ENCODE measurements around the gene ADAMTS6.

The ADAMTS6 gene

DNA sequence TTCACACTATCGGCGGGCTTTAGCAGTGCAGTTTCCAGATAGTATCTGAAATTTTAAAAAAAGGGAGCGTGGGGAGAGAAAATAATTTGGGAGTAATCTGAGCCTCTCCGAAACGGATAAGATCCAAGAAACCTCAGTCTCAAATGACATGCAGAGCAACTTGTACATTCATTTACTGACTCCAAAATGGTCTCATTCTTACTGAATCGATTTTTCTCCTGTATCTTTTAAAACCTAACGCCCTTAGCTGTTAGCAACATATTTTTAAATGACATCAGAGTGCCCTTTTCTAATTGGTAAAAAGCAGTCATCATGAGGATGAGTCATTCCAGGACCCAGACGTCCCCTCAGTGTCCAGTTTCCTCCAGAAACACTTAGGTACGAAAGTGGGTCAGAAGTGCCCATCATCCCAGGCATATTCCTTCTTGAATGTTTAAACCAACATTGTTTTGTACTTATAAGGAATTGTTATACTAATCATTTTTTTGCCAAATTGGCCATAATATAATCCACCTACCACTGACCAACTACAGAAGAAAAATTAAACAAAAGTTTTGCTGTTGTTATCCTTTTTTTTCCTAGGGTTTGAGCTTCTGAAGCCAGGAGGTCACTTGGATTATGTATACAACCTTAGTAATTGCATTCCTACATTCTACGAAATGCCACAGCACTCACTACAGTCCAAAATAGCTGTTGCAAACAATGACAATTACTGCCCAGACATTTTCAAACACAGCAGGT is 354.4 kb downstream of the ADAMTS6 start:
- H2BK120ac ChIP-seq (ENCODE audit: low read depth, low read length), result no peak overlapping the region
- H4K8ac ChIP-seq (ENCODE audit: low read length), result no peak overlapping the region
- 66% methylated on average over 8 of the region's 10 CpGs for WGBS
- no peak overlapping the region for H2BK15ac ChIP-seq (ENCODE audit: low read depth, poor library complexity, severe bottlenecking)
- no peaks in the 10 kb centered on the region for H3K9me3 ChIP-seq (ENCODE audit: control insufficient read depth, low read length)
- H3K4me3 ChIP-seq (ENCODE audit: insufficient read depth in 1 of 2, low read depth in 1 of 2, low read length in 2 of 2), result no peak overlapping the region
- H3K36me3 ChIP-seq (ENCODE audit: control insufficient read depth in 1 of 2, insufficient read depth in 2 of 2, low read depth in 1 of 2, low read length in 2 of 2), result no peaks in the 10 kb centered on the region
- H3K27ac ChIP-seq (ENCODE audit: low read length, poor library complexity, severe bottlenecking), result peak overlapping the region; percentile 35
- H3K4ac ChIP-seq (ENCODE audit: low read depth in 1 of 2, low read length in 2 of 2), result no peak overlapping the region
- no peak overlapping the region for H2BK12ac ChIP-seq (ENCODE audit: low read length in 2 of 2)
- H3K18ac ChIP-seq (ENCODE audit: low read depth in 1 of 2, low read length in 2 of 2), result no peak overlapping the region
- peak; percentile 82 for DNase-seq
- H3K14ac ChIP-seq (ENCODE audit: low read length in 2 of 2), result no peak overlapping the region
- H3K23ac ChIP-seq (ENCODE audit: low read length in 2 of 2), result no peak overlapping the region
- no peak overlapping the region for H3K4me2 ChIP-seq (ENCODE audit: low read length, poor library complexity, severe bottlenecking)
- H3K27me3 ChIP-seq (ENCODE audit: control insufficient read depth in 1 of 2, insufficient read depth in 1 of 2, low read length in 2 of 2), result no peaks in the 10 kb centered on the region
- H2AK5ac ChIP-seq (ENCODE audit: low read length, severe bottlenecking), result no peak overlapping the region
- no peak overlapping the region for H2AFZ ChIP-seq (ENCODE audit: low read depth, low read length)
- H2BK5ac ChIP-seq (ENCODE audit: low read depth, low read length, poor library complexity, severe bottlenecking), result no peak overlapping the region
- peaks cover 2% of the 10 kb centered on the region for H3K4me1 ChIP-seq (ENCODE audit: control insufficient read depth, insufficient read depth, low read depth, low read length)
- no peaks in the 10 kb centered on the region for H3K79me1 ChIP-seq (replicated peaks; ENCODE audit: low read length, poor library complexity, severe bottlenecking)
- H3K9ac ChIP-seq (ENCODE audit: low read length), result peak overlapping the region; percentile 35
- H4K91ac ChIP-seq (ENCODE audit: low read length), result no peak overlapping the region

DNA sequence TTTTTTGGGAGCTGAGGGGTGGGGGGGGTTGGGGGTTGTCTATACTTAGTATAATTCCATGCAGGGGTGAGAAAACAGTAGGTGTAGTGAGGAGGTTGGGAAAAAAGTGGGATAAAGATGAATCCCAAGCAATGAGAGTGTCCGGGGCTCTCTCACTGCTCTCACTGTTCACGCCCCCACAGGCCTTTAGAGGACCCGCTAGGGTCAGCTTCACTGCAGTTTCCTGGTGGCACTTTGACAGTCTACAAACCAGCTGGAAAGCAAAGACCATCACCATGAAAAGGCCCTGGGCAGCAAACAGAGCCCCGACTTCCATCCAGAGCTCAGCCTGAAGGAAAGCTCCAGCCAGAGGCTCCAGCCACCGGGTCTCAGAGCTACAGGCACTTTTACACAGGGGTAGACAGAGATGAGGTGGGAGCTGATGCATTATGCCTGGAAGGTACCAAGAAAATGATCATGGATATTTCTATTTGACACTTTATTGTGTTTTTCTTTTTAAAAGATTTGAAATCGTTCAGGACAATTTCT is 355.1 kb downstream of the ADAMTS6 start:
- peaks cover 2% of the 10 kb centered on the region for H3K4me1 ChIP-seq (ENCODE audit: control insufficient read depth, insufficient read depth, low read depth, low read length)
- peak overlapping the region in 1 of 2 experiments; percentile 84 for H2BK12ac ChIP-seq (ENCODE audit: low read length in 2 of 2)
- H2BK15ac ChIP-seq (ENCODE audit: low read depth, poor library complexity, severe bottlenecking), result peak overlapping the region; percentile 26
- H3K9ac ChIP-seq (ENCODE audit: low read length), result peak overlapping the region; percentile 35
- H2AFZ ChIP-seq (ENCODE audit: low read depth, low read length), result no peak overlapping the region
- H2AK5ac ChIP-seq (ENCODE audit: low read length, severe bottlenecking), result no peak overlapping the region
- no peaks in the 10 kb centered on the region for H3K79me1 ChIP-seq (replicated peaks; ENCODE audit: low read length, poor library complexity, severe bottlenecking)
- H3K14ac ChIP-seq (ENCODE audit: low read length in 2 of 2), result no peak overlapping the region
- no peaks in the 10 kb centered on the region for H3K27me3 ChIP-seq (ENCODE audit: control insufficient read depth in 1 of 2, insufficient read depth in 1 of 2, low read length in 2 of 2)
- no peaks in the 10 kb centered on the region for H3K9me3 ChIP-seq (ENCODE audit: control insufficient read depth, low read length)
- H4K91ac ChIP-seq (ENCODE audit: low read length), result peak overlapping the region; percentile 61
- 95% methylated on average over 5 of the region's 6 CpGs for WGBS
- no peak overlapping the region for H3K27ac ChIP-seq (ENCODE audit: low read length, poor library complexity, severe bottlenecking)
- no peak overlapping the region for H3K4ac ChIP-seq (ENCODE audit: low read depth in 1 of 2, low read length in 2 of 2)
- H3K23ac ChIP-seq (ENCODE audit: low read length in 2 of 2), result no peak overlapping the region
- peak overlapping the region; percentile 27 for H2BK120ac ChIP-seq (ENCODE audit: low read depth, low read length)
- no peak overlapping the region for H2BK5ac ChIP-seq (ENCODE audit: low read depth, low read length, poor library complexity, severe bottlenecking)
- H4K8ac ChIP-seq (ENCODE audit: low read length), result no peak overlapping the region
- peak overlapping the region in 1 of 2 experiments; percentile 5 for H3K18ac ChIP-seq (ENCODE audit: low read depth in 1 of 2, low read length in 2 of 2)
- H3K36me3 ChIP-seq (ENCODE audit: control insufficient read depth in 1 of 2, insufficient read depth in 2 of 2, low read depth in 1 of 2, low read length in 2 of 2), result no peaks in the 10 kb centered on the region
- no peak overlapping the region for H3K4me2 ChIP-seq (ENCODE audit: low read length, poor library complexity, severe bottlenecking)
- no peak overlapping the region for H3K4me3 ChIP-seq (ENCODE audit: insufficient read depth in 1 of 2, low read depth in 1 of 2, low read length in 2 of 2)
- DNase-seq, result no peak

GRCh38 chr5:65125591-65126541 is 355.9 kb downstream of the ADAMTS6 start:
- Histone ChIP-seq H3K9ac (ENCODE audit: low read length) (no peak overlapping the region), H2AK5ac (ENCODE audit: low read length, severe bottlenecking) (no peak overlapping the region), H3K4me2 (ENCODE audit: low read length, poor library complexity, severe bottlenecking) (no peak overlapping the region), H4K91ac (ENCODE audit: low read length) (peak overlapping the region; percentile 72), H2BK5ac (ENCODE audit: low read depth, low read length, poor library complexity, severe bottlenecking) (no peak overlapping the region), H2BK15ac (ENCODE audit: low read depth, poor library complexity, severe bottlenecking) (peak overlapping the region; percentile 35), H3K18ac (ENCODE audit: low read depth in 1 of 2, low read length in 2 of 2) (peak overlapping the region; percentile 28 to 51), H3K4ac (ENCODE audit: low read depth in 1 of 2, low read length in 2 of 2) (no peak overlapping the region), H3K9me3 (ENCODE audit: control insufficient read depth, low read length) (no peaks in the 10 kb centered on the region), H3K4me3 (ENCODE audit: insufficient read depth in 1 of 2, low read depth in 1 of 2, low read length in 2 of 2) (no peak overlapping the region), H3K4me1 (ENCODE audit: control insufficient read depth, insufficient read depth, low read depth, low read length) (peaks cover 2% of the 10 kb centered on the region), H2BK12ac (ENCODE audit: low read length in 2 of 2) (peak overlapping the region; percentile 33 to 88), H3K79me1 (replicated peaks; ENCODE audit: low read length, poor library complexity, severe bottlenecking) (no peaks in the 10 kb centered on the region), H3K36me3 (ENCODE audit: control insufficient read depth in 1 of 2, insufficient read depth in 2 of 2, low read depth in 1 of 2, low read length in 2 of 2) (no peaks in the 10 kb centered on the region), H3K27me3 (ENCODE audit: control insufficient read depth in 1 of 2, insufficient read depth in 1 of 2, low read length in 2 of 2) (no peaks in the 10 kb centered on the region), H3K23ac (ENCODE audit: low read length in 2 of 2) (no peak overlapping the region), H4K8ac (ENCODE audit: low read length) (peak overlapping the region; percentile 89), H3K27ac (ENCODE audit: low read length, poor library complexity, severe bottlenecking) (no peak overlapping the region), H3K14ac (ENCODE audit: low read length in 2 of 2) (no peak overlapping the region), H2BK120ac (ENCODE audit: low read depth, low read length) (no peak overlapping the region), H2AFZ (ENCODE audit: low read depth, low read length) (no peak overlapping the region)
- no peak for DNase-seq
- WGBS, result 84% methylated on average over 15 of the region's 16 CpGs

Measured in mesenchymal stem cell (in vitro differentiated cells and primary cell).